ENCODE measurements around the gene GDF9.

DNA sequence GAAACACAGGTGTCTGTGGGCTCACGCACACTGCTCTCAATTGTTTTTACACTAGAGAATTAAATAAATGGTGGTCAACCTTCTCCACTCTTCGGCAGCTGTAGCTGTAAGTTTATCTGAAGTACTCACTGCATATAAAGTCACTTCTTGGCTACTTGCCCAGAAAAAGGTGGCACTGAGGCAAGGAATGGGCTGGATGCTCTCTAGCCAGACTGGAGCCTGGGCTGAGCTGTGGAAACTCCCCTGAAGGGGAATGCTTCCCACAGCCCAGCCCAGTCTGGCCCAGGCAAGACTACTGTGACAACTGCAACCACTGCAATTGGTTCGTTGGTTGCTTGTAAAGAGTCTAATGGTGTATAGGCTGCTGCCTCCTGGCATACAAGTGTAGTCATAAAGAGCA is 11.7 kb upstream of the GDF9 start:
- TF ChIP-seq CTCF (conservative IDR thresholded peaks at IDR 0.05) (no peak), EZH2 (IDR thresholded peaks at IDR 0.05; ENCODE audit: low read depth) (no peak)

Measured in PC-9 (cell line).